Smooth muscle cell (in vitro differentiated cells): ENCODE data around the gene EXOC3L1. TPM values are rescaled to one million over a fixed set of nuclear protein-coding genes. Genes with fewer than 3 reads are reported as not detected.

Experiments used
- DNase-seq: peaks from one replicate; lab custom pipeline; 2025; ENCODE audit not compliant: unreplicated experiment; lab: John Stamatoyannopoulos, UW
- H2AFZ ChIP-seq: fragments of 200-600 bp; sonication (generic); 2 replicates; pipeline ENCODE4 v1.6.0; 2016; ENCODE audit warnings: antibody characterized with exemption, low read depth, mild to moderate bottlenecking
- H3F3A ChIP-seq: fragments of 200-600 bp; sonication (generic); 2 replicates; pipeline ENCODE4 v1.6.0; 2017; ENCODE audit warnings: antibody characterized with exemption, low read depth
- H3K27ac ChIP-seq: fragments of 200-600 bp; sonication (generic); 2 replicates; pipeline ENCODE4 v1.5.1; 2016; ENCODE audit warnings: low read depth, mild to moderate bottlenecking
- H3K27me3 ChIP-seq: fragments of 200-600 bp; sonication (generic); 2 replicates; pipeline ENCODE4 v1.6.1; 2016; ENCODE audit warnings: low read depth, mild to moderate bottlenecking
- H3K36me3 ChIP-seq: fragments of 200-600 bp; sonication (generic); 2 replicates; pipeline ENCODE4 v1.5.1; 2016; ENCODE audit warnings: low read depth
- H3K4me1 ChIP-seq: fragments of 200-600 bp; sonication (generic); 2 replicates; pipeline ENCODE4 v1.5.1; 2016; ENCODE audit warnings: low read depth
- H3K4me2 ChIP-seq: fragments of 200-600 bp; sonication (generic); 2 replicates; pipeline ENCODE4 v1.6.0; 2016; ENCODE audit warnings: mild to moderate bottlenecking
- H3K4me3 ChIP-seq: fragments of 200-600 bp; sonication (generic); 2 replicates; pipeline ENCODE4 v1.5.1; 2016; ENCODE audit warnings: mild to moderate bottlenecking
- H3K79me2 ChIP-seq: fragments of 200-600 bp; sonication (generic); 2 replicates; pipeline ENCODE4 v1.6.0; 2016; ENCODE audit warnings: low read depth, mild to moderate bottlenecking
- H3K9ac ChIP-seq: fragments of 200-600 bp; sonication (generic); 2 replicates; pipeline ENCODE4 v1.6.0; 2016; ENCODE audit warnings: low read depth
- H3K9me3 ChIP-seq: fragments of 200-600 bp; sonication (generic); replicated peaks from 2 replicates; pipeline ENCODE4 v1.5.1; 2016; ENCODE audit warnings: low read depth
- H4K20me1 ChIP-seq: fragments of 200-600 bp; sonication (generic); 2 replicates; pipeline ENCODE4 v1.6.0; 2016; ENCODE audit warnings: low read depth
- WGBS: methylation state at CpG from one replicate; pipeline ENCODE4 v1.1.7; 2016; ENCODE audit warnings: low lambda C conversion rate; 5-methylcytosine and 5-hydroxymethylcytosine counted together
- polyA plus RNA-seq: library from polyadenylated mRNA; unstranded; fragments of >200 nt; fragmentation: Nextera tagmentation; extraction: Ambion mirVana; gene quantifications from 2 replicates; pipeline ENCODE4 v1.2.1, GENCODE V29; 2016
- total RNA-seq: library from RNA; depleted of rRNA; stranded (reverse); fragments of >200 nt; gene quantifications from 2 replicates; pipeline ENCODE4 v1.2.3, GENCODE V29; 2014
- TF ChIP-seq, protein P1 (sequence below): fragments of 200-600 bp; sonication (generic); IDR thresholded peaks from 2 replicates; pipeline ENCODE4 v1.5.1; 2017; ENCODE audit warnings: borderline replicate concordance, mild to moderate bottlenecking, antibody characterized with exemption; ENCODE audit not compliant: insufficient read depth, poor library complexity, severe bottlenecking

Gene EXOC3L1
- total and polyA plus RNA-seq, 2 experiments from 2014 or later: 0.51 TPM; not detected in 1

DNA sequence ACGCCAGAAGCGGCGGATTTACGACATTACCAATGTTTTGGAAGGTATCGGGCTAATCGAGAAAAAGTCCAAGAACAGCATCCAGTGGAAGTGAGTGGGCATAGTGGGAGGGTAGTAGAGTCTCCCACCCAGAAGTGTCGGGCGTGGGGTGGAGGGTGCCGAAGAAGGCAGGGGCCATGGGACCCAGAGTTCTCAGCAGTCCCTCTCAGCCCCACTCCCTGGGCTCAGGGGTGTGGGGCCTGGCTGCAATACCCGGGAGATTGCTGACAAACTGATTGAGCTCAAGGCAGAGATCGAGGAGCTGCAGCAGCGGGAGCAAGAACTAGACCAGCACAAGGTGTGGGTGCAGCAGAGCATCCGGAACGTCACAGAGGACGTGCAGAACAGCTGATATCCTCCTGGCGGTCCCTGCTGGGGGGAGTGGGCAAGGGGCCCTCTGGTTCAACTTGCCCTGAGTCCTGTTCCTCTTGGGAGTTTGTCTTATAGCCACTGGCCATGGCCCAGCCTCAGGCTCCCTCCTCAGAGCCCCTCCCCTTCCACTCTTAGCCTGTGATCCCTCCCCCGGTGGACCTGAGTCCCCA is 2.9 kb upstream of the EXOC3L1 start:
- no peak for DNase-seq
- H3K9me3 ChIP-seq: no peaks in the 10 kb centered on the region
- TF ChIP-seq, protein P1, sequence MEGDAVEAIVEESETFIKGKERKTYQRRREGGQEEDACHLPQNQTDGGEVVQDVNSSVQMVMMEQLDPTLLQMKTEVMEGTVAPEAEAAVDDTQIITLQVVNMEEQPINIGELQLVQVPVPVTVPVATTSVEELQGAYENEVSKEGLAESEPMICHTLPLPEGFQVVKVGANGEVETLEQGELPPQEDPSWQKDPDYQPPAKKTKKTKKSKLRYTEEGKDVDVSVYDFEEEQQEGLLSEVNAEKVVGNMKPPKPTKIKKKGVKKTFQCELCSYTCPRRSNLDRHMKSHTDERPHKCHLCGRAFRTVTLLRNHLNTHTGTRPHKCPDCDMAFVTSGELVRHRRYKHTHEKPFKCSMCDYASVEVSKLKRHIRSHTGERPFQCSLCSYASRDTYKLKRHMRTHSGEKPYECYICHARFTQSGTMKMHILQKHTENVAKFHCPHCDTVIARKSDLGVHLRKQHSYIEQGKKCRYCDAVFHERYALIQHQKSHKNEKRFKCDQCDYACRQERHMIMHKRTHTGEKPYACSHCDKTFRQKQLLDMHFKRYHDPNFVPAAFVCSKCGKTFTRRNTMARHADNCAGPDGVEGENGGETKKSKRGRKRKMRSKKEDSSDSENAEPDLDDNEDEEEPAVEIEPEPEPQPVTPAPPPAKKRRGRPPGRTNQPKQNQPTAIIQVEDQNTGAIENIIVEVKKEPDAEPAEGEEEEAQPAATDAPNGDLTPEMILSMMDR: no peak
- H3K36me3 ChIP-seq: no peaks in the 10 kb centered on the region
- peaks cover 18% of the 10 kb centered on the region for H3K4me1 ChIP-seq
- peak overlapping the region; percentile 43 for H3K27ac ChIP-seq
- no peak overlapping the region for H2AFZ ChIP-seq
- H3F3A ChIP-seq: peaks cover 7% of the 10 kb centered on the region
- no peaks in the 10 kb centered on the region for H3K27me3 ChIP-seq
- peaks cover 39% of the 10 kb centered on the region for H4K20me1 ChIP-seq
- peaks cover 27% of the 10 kb centered on the region for H3K79me2 ChIP-seq
- H3K9ac ChIP-seq: peak overlapping the region; percentile 92
- peak overlapping the region; percentile 100 for H3K4me2 ChIP-seq
- 50% methylated on average over 17 of the region's 17 CpGs for WGBS
- H3K4me3 ChIP-seq: peak overlapping the region; percentile 94

- H3F3A ChIP-seq: peaks cover 5% of the 10 kb centered on the region
- H3K4me2 ChIP-seq: peak within 1 kb of the TSS; percentile 100
- H3K79me2 ChIP-seq: peaks cover 27% of the 10 kb centered on the region
- H4K20me1 ChIP-seq: peaks cover 32% of the 10 kb centered on the region
- peak within 1 kb of the TSS; percentile 44 for H2AFZ ChIP-seq
- H3K36me3 ChIP-seq: no peaks in the 10 kb centered on the region
- WGBS: under 1% methylated on average over 52 of the region's 54 CpGs
- H3K4me1 ChIP-seq: peaks cover 18% of the 10 kb centered on the region
- H3K27me3 ChIP-seq: no peaks in the 10 kb centered on the region
- peak; percentile 53 for DNase-seq
- H3K9ac ChIP-seq: peak within 1 kb of the TSS; percentile 92
- peak within 1 kb of the TSS; percentile 94 for H3K4me3 ChIP-seq
- TF ChIP-seq, protein P1: no peak
- H3K9me3 ChIP-seq: no peaks in the 10 kb centered on the region
- H3K27ac ChIP-seq: peak within 1 kb of the TSS; percentile 43
These were observed 2.2 kb upstream of the EXOC3L1 start, which contains the start of gene E2F4 for GRCh38 chr16:67191995-67192681. Gene E2F4, plus strand, starts transcription at chr16:67192155. Its CDS starts 73 bp downstream, at chr16:67192228.

GRCh38 chr16:67191411-67191994 is 1.6 kb upstream of the EXOC3L1 start:
- TF ChIP-seq, protein P1: no peak
- no peak for DNase-seq
- Histone ChIP-seq H3K9ac (no peak overlapping the region), H3K4me1 (peaks cover 18% of the 10 kb centered on the region), H3K4me3 (peak overlapping the region; percentile 94), H3K4me2 (peak overlapping the region; percentile 100), H3K79me2 (peaks cover 27% of the 10 kb centered on the region), H3K27me3 (no peaks in the 10 kb centered on the region), H2AFZ (no peak overlapping the region), H3K36me3 (no peaks in the 10 kb centered on the region), H3K27ac (no peak overlapping the region), H3F3A (no peaks in the 10 kb centered on the region), H3K9me3 (no peaks in the 10 kb centered on the region), H4K20me1 (peaks cover 26% of the 10 kb centered on the region)
- WGBS: 38% methylated on average over 9 of the region's 9 CpGs
